ENCODE results near the gene LIPE. TPM values are rescaled to one million over a fixed set of nuclear protein-coding genes. Genes with fewer than 3 reads are reported as not detected.

The LIPE gene
- total RNA-seq, 4 donors from 2014 or later, result 9.5 to 26.0 TPM; not detected in 2

DNA sequence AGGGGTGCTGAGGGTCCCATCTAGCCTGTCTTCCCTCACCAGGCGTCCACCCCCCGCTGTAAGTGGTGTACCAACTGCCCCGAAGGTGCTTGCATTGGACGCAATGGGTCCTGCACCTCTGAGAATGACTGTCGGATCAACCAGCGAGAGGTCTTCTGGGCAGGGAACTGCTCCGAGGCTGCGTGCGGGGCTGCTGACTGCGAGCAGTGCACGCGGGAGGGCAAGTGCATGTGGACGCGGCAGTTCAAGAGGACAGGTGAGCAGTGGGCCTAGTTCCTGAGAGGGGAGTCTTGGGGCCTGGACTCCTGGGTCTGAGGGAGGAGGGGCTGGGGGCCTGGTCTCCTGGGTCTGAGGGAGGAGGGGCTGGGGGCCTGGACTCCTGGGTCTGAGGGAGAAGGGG lies 64.8 kb downstream of the LIPE start:
- H3K4me3 ChIP-seq, result no peak overlapping the region
- H3K9me3 ChIP-seq, result peaks cover 0 to 9% of the 10 kb centered on the region in 2 donors
- DNase-seq, result no peak
- TF ChIP-seq, protein P1, sequence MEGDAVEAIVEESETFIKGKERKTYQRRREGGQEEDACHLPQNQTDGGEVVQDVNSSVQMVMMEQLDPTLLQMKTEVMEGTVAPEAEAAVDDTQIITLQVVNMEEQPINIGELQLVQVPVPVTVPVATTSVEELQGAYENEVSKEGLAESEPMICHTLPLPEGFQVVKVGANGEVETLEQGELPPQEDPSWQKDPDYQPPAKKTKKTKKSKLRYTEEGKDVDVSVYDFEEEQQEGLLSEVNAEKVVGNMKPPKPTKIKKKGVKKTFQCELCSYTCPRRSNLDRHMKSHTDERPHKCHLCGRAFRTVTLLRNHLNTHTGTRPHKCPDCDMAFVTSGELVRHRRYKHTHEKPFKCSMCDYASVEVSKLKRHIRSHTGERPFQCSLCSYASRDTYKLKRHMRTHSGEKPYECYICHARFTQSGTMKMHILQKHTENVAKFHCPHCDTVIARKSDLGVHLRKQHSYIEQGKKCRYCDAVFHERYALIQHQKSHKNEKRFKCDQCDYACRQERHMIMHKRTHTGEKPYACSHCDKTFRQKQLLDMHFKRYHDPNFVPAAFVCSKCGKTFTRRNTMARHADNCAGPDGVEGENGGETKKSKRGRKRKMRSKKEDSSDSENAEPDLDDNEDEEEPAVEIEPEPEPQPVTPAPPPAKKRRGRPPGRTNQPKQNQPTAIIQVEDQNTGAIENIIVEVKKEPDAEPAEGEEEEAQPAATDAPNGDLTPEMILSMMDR (IDR thresholded peaks at IDR 0.05), result no peak
- TF ChIP-seq POLR2A (IDR thresholded peaks at IDR 0.05), result no peak
- H3K27me3 ChIP-seq, result no peaks in the 10 kb centered on the region
- no peaks in the 10 kb centered on the region for H3K36me3 ChIP-seq
- intact Hi-C loops (cut with DNase I; ENCODE audit: low total_unique reads), result no loop called here
- H3K27ac ChIP-seq, result no peak overlapping the region
- H3K4me1 ChIP-seq, result no peaks in the 10 kb centered on the region

DNA sequence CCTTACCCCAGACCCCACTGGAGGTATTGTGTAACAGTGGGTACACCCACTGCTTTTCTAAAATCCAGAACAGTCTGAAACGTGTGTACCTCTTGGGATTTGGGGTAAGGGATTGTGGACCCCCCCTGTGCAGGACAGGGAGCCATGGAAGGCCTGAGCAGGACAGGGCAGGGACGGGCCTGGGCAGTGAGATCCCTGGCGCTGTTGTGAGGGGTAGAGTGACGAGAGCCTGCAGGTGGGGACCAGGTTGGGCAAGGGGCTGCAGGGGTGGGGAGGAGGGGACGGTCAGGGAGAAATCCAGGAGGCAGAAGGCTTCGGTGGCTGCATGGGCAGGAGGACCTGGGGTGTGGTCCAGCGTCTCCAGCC lies 65.7 kb downstream of the LIPE start:
- intact Hi-C loops (cut with DNase I; ENCODE audit: low total_unique reads), result no loop called here
- TF ChIP-seq, protein P1 (IDR thresholded peaks at IDR 0.05), result no peak
- TF ChIP-seq POLR2A (IDR thresholded peaks at IDR 0.05), result no peak
- DNase-seq, result no peak
- no peaks in the 10 kb centered on the region for H3K4me1 ChIP-seq
- H3K9me3 ChIP-seq, result peaks cover 0 to 9% of the 10 kb centered on the region in 2 donors
- no peak overlapping the region for H3K4me3 ChIP-seq
- H3K27ac ChIP-seq, result no peak overlapping the region
- H3K27me3 ChIP-seq, result no peaks in the 10 kb centered on the region
- no peaks in the 10 kb centered on the region for H3K36me3 ChIP-seq

DNA sequence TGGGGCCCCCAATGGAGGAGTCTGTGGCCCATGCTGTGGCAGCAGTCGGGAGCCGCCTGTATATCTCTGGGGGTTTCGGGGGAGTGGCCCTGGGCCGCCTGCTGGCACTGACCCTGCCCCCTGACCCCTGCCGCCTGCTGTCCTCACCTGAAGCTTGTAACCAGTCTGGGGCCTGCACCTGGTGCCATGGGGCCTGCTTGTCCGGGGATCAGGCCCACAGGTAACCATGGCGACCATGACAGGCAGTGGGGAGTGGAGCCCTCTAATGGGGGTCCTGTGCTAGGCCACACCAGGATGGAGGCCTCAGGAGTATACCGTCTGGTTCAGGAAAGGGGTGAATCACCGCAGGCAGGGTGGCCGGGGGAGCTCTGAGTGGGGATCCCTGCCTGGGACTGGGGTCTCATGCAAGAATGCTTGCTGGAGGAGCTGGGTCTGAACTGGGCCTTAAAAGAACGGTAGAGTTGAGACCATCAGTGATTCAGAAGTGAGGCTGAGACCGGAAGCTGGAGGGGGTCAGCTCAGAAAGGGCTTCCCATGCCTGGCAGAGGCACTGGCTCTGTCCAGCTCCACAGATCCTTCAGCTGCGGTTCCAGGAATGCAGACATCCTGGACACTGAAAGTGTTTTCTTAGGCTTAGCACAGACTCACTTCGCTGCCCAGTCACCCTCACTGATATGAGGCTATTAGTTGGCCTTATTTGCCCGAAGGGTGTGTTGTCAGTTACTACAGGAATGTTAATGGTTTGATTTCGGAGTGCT lies 66.2 kb downstream of the LIPE start:
- no peaks in the 10 kb centered on the region for H3K27me3 ChIP-seq
- intact Hi-C loops (cut with DNase I; ENCODE audit: low total_unique reads), result no loop called here
- no peaks in the 10 kb centered on the region for H3K36me3 ChIP-seq
- no peak overlapping the region for H3K27ac ChIP-seq
- no peak for DNase-seq
- H3K9me3 ChIP-seq, result peaks cover 0 to 9% of the 10 kb centered on the region in 2 donors
- no peak overlapping the region for H3K4me3 ChIP-seq
- TF ChIP-seq, protein P1 (IDR thresholded peaks at IDR 0.05), result no peak
- no peaks in the 10 kb centered on the region for H3K4me1 ChIP-seq

DNA sequence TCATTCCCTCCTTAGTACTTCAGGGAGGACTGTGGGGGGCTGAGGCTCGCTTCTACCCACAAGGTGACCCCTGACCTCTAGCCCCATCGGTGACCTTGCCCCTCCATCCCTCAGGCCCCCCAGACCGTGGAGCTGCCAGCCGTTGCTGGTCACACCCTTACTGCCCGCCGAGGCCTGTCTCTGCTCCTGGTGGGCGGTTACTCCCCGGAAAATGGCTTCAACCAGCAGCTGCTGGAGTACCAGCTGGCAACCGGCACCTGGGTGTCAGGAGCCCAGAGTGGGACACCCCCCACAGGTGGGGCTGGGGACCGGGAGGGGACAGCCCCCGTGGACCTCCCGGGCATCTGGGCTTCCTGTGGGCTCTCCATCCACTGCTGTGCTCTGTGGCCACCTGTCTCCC lies 69.9 kb downstream of the LIPE start:
- no peak overlapping the region for H3K4me3 ChIP-seq
- H3K27me3 ChIP-seq, result no peaks in the 10 kb centered on the region
- no peaks in the 10 kb centered on the region for H3K9me3 ChIP-seq
- no peaks in the 10 kb centered on the region for H3K36me3 ChIP-seq
- TF ChIP-seq POLR2A (IDR thresholded peaks at IDR 0.05), result no peak
- TF ChIP-seq, protein P1 (IDR thresholded peaks at IDR 0.05), result no peak
- H3K27ac ChIP-seq, result no peak overlapping the region
- intact Hi-C loops (cut with DNase I; ENCODE audit: low total_unique reads), result no loop called here
- H3K4me1 ChIP-seq, result no peaks in the 10 kb centered on the region
- DNase-seq, result no peak

DNA sequence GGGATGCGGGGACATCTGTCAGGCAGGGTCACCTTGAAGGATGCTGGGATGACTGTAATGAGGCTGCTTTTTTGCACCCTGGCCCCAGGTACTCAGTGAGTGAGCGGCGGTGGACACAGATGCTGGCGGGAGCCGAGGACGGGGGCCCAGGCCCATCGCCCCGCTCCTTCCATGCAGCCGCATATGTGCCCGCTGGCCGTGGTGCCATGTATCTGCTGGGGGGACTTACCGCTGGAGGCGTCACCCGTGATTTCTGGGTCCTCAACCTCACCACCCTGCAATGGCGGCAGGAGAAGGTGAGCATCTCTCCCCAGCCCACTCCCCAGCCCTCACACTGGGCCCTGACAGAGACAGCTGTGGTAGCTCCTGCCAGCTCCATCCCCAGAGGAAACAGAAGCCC lies 70.5 kb downstream of the LIPE start:
- intact Hi-C loops (cut with DNase I; ENCODE audit: low total_unique reads), result no loop called here
- Histone ChIP-seq H3K4me1 (no peaks in the 10 kb centered on the region), H3K9me3 (no peaks in the 10 kb centered on the region), H3K27me3 (no peaks in the 10 kb centered on the region), H3K27ac (no peak overlapping the region), H3K36me3 (no peaks in the 10 kb centered on the region), H3K4me3 (no peak overlapping the region)
- DNase-seq, result no peak
- no peak for TF ChIP-seq POLR2A (IDR thresholded peaks at IDR 0.05)
- TF ChIP-seq, protein P1 (IDR thresholded peaks at IDR 0.05), result no peak

Measured in uterus (tissue), 4 donors.